ENCODE results near the gene SLC10A2.

- TF ChIP-seq, protein P1, sequence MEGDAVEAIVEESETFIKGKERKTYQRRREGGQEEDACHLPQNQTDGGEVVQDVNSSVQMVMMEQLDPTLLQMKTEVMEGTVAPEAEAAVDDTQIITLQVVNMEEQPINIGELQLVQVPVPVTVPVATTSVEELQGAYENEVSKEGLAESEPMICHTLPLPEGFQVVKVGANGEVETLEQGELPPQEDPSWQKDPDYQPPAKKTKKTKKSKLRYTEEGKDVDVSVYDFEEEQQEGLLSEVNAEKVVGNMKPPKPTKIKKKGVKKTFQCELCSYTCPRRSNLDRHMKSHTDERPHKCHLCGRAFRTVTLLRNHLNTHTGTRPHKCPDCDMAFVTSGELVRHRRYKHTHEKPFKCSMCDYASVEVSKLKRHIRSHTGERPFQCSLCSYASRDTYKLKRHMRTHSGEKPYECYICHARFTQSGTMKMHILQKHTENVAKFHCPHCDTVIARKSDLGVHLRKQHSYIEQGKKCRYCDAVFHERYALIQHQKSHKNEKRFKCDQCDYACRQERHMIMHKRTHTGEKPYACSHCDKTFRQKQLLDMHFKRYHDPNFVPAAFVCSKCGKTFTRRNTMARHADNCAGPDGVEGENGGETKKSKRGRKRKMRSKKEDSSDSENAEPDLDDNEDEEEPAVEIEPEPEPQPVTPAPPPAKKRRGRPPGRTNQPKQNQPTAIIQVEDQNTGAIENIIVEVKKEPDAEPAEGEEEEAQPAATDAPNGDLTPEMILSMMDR (IDR thresholded peaks at IDR 0.05) = no peak
- no peak for TF ChIP-seq POLR2A (IDR thresholded peaks at IDR 0.05)
These were observed 29.9 kb downstream of the SLC10A2 start for GRCh38 chr13:103036268-103036667.

Data from body of pancreas (tissue), 4 donors.